ENCODE measurements around the gene ZP3.
"Not testable (repeated sequence)": the region's sequence is repeated elsewhere in the genome, so short reads cannot be mapped to it uniquely, and the experiment has no call there.

DNA sequence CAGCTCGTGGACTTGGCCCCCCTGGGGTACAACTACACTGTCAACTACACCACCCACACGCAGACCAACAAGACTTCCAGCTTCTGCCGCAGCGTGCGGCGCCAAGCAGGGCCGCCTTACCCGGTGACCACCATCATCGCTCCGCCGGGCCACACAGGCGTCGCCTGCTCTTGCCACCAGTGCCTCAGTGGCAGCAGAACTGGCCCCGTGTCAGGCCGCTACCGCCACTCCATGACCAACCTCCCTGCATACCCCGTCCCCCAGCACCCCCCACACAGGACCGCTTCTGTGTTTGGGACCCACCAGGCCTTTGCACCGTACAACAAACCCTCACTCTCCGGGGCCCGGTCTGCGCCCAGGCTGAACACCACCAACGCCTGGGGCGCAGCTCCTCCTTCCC is 57.9 kb downstream of the ZP3 start:
- not testable (repeated sequence) for TF ChIP-seq CTCF, POLR2A (IDR thresholded peaks at IDR 0.05)
